ENCODE measurements around the gene NTM. TPM values are rescaled to one million over a fixed set of nuclear protein-coding genes. Genes with fewer than 3 reads are reported as not detected.

NTM gene
- total RNA-seq, 2 donors from 2014 or later, result 1.7 to 3.6 TPM

DNA sequence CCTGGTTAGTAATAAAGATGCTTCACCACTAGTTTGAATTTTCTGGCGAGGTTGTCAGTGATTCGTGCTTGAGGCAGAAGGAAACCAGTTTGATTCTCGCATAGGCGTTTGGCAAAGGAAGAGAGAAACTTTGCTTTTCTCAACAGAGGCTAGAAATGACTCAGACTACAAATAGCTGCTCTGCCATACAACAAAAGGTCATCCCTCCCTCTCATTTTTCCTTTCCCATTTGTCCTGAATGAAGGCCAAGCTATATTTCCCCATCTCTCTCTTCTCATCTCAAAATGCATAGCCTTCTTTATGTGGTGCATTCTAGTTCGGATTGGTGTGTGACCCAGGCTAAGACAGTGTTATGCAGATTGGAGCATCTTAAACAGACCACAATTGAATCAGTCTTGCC, 741.4 kb downstream of the NTM start:
- Histone ChIP-seq H3K27ac (ENCODE audit: low read depth, low read length) (no peak overlapping the region), H3K9ac (ENCODE audit: extremely low read depth, low read length, poor library complexity, severe bottlenecking) (no peak overlapping the region), H3K36me3 (ENCODE audit: control insufficient read depth, insufficient read depth, low read length) (no peaks in the 10 kb centered on the region), H3K27me3 (ENCODE audit: control insufficient read depth, insufficient read depth, low read length, poor library complexity, severe bottlenecking) (no peaks in the 10 kb centered on the region), H3K4me1 (ENCODE audit: control insufficient read depth, insufficient read depth, low read length) (peaks cover 5% of the 10 kb centered on the region), H3K9me3 (ENCODE audit: control insufficient read depth, low read length) (no peaks in the 10 kb centered on the region), H3K4me3 (ENCODE audit: low read length) (no peak overlapping the region)
- DNase-seq, result no peak
- WGBS, 2 experiments (ENCODE audit: insufficient coverage in 1 of 2, insufficient read length in 1 of 2), result 80 to 84% methylated on average over 4 to 5 of the region's 5 CpGs
- Mint-ChIP-seq H3K27ac (no peak overlapping the region), H3K9me3 (no peaks in the 10 kb centered on the region), H3K27me3 (ENCODE audit: insufficient read depth) (peaks cover 2% of the 10 kb centered on the region), H3K4me1 (peaks cover 38% of the 10 kb centered on the region), H3K36me3 (ENCODE audit: low read depth) (no peaks in the 10 kb centered on the region), H3K4me3 (no peak overlapping the region)
- no peak for TF ChIP-seq CTCF (conservative IDR thresholded peaks at IDR 0.05)

DNA sequence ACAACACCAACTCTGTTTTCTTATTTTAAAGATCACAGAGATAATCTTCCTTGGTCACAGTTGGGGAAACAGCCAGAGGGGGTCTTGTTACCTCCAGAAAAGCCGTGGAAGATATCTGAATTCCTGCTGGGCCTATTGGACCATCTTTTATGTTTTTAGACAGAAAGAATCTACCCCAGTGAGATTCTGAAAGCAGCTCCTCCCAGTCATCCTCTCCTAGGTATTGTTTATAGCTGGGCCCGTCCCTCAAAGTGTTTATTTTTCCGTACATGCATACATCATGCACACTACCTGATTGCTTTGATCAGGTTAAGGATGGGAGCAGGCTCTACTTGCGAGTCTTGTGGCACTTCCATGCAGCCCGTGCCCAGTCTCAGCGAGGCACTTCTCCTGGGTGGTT, 742.4 kb downstream of the NTM start:
- no peaks in the 10 kb centered on the region for H3K36me3 ChIP-seq (ENCODE audit: control insufficient read depth, insufficient read depth, low read length)
- H3K4me3 ChIP-seq (ENCODE audit: low read length), result no peak overlapping the region
- H3K27me3 ChIP-seq (ENCODE audit: control insufficient read depth, insufficient read depth, low read length, poor library complexity, severe bottlenecking), result no peaks in the 10 kb centered on the region
- Mint-ChIP-seq H3K27me3 (ENCODE audit: insufficient read depth) (peaks cover 6% of the 10 kb centered on the region), H3K9me3 (no peaks in the 10 kb centered on the region), H3K4me3 (no peak overlapping the region), H3K27ac (no peak overlapping the region), H3K36me3 (ENCODE audit: low read depth) (no peaks in the 10 kb centered on the region), H3K4me1 (peaks cover 38% of the 10 kb centered on the region)
- H3K4me1 ChIP-seq (ENCODE audit: control insufficient read depth, insufficient read depth, low read length), result peaks cover 5% of the 10 kb centered on the region
- no peak for DNase-seq
- no peak overlapping the region for H3K9ac ChIP-seq (ENCODE audit: extremely low read depth, low read length, poor library complexity, severe bottlenecking)
- WGBS, 2 experiments (ENCODE audit: insufficient coverage in 1 of 2, insufficient read length in 1 of 2), result 58 to 80% methylated on average over 2 to 6 of the region's 6 CpGs
- no peak overlapping the region for H3K27ac ChIP-seq (ENCODE audit: low read depth, low read length)
- no peak for TF ChIP-seq CTCF (conservative IDR thresholded peaks at IDR 0.05)
- H3K9me3 ChIP-seq (ENCODE audit: control insufficient read depth, low read length), result no peaks in the 10 kb centered on the region

- Histone ChIP-seq H3K9ac (ENCODE audit: extremely low read depth, low read length, poor library complexity, severe bottlenecking) (no peak overlapping the region), H3K4me1 (ENCODE audit: control insufficient read depth, insufficient read depth, low read length) (peaks cover 5% of the 10 kb centered on the region), H3K9me3 (ENCODE audit: control insufficient read depth, low read length) (no peaks in the 10 kb centered on the region), H3K27me3 (ENCODE audit: control insufficient read depth, insufficient read depth, low read length, poor library complexity, severe bottlenecking) (peaks cover 6% of the 10 kb centered on the region), H3K4me3 (ENCODE audit: low read length) (no peak overlapping the region), H3K36me3 (ENCODE audit: control insufficient read depth, insufficient read depth, low read length) (no peaks in the 10 kb centered on the region), H3K27ac (ENCODE audit: low read depth, low read length) (no peak overlapping the region)
- peaks cover 17% of the 10 kb centered on the region for H3K27me3 Mint-ChIP-seq (ENCODE audit: insufficient read depth)
- no peak overlapping the region for H3K27ac Mint-ChIP-seq
- WGBS, 2 experiments (ENCODE audit: insufficient coverage in 1 of 2, insufficient read length in 1 of 2), result 22 to 25% methylated on average over 3 of the region's 3 CpGs
- H3K36me3 Mint-ChIP-seq (ENCODE audit: low read depth), result no peaks in the 10 kb centered on the region
- H3K4me3 Mint-ChIP-seq, result no peak overlapping the region
- H3K9me3 Mint-ChIP-seq, result no peaks in the 10 kb centered on the region
- DNase-seq, result peak; percentile 90
- TF ChIP-seq CTCF (conservative IDR thresholded peaks at IDR 0.05), result peak; percentile 84
- peaks cover 38% of the 10 kb centered on the region for H3K4me1 Mint-ChIP-seq
These were observed 743.8 kb downstream of the NTM start for GRCh38 chr11:132114185-132114584.
